Stomach (tissue), 9 donors: ENCODE results near the gene CIRBP. TPM values are rescaled to one million over a fixed set of nuclear protein-coding genes. Genes with fewer than 3 reads are reported as not detected.

Experiments used
- DNase-seq, 2 donors: peaks; one replicate each; pipeline versions ENCODE4 v3.0.0 to v3.0.0-alpha.2; 2013 to 2019
- H3K27ac ChIP-seq, 5 donors: fragments of 200-600 bp in 4 of 5; sonication (generic) in 4 of 5; one replicate each; pipeline ENCODE4 v1.5.1; 2013 to 2019; ENCODE audit warnings: mild to moderate bottlenecking in 1 of 5, moderate library complexity in 1 of 5
- H3K27me3 ChIP-seq, 3 donors: fragments of 200-600 bp; sonication (generic); one replicate each; pipeline ENCODE4 v1.5.1; 2017 to 2019; ENCODE audit warnings: mixed run types in 1 of 3
- H3K36me3 ChIP-seq, 4 donors: fragments of 200-600 bp; sonication (generic); 1 replicate in 3 of 4; 2 replicates in 1 of 4; pipeline ENCODE4 v1.5.1; 2016 to 2019
- H3K4me1 ChIP-seq, 4 donors: fragments of 200-600 bp; sonication (generic); one replicate each; pipeline ENCODE4 v1.5.1; 2016 to 2019
- H3K4me3 ChIP-seq, 4 donors: fragments of 200-600 bp; sonication (generic) in 3 of 4; one replicate each; pipeline ENCODE4 v1.5.1; 2016 to 2019; ENCODE audit warnings: mild to moderate bottlenecking in 1 of 4
- H3K9me3 ChIP-seq, 4 donors: fragments of 200-600 bp; sonication (generic); one replicate each; pipeline ENCODE4 v1.5.1; 2016 to 2019
- EP300 ChIP-seq: sonication (generic); formaldehyde crosslinking; IDR thresholded peaks from one replicate; pipeline ENCODE4 v1.6.1; 2017; ENCODE audit warnings: antibody characterized with exemption
- POLR2A ChIP-seq, 4 donors: fragments of 450-650 bp; IDR thresholded peaks; one replicate each; pipeline ENCODE4 v1.6.1; 2016; ENCODE audit warnings: antibody characterized with exemption in 4 of 4, control low read depth in 2 of 4, mild to moderate bottlenecking in 1 of 4, moderate library complexity in 1 of 4
- POLR2AphosphoS5 ChIP-seq, 3 donors: sonication (generic); formaldehyde crosslinking; IDR thresholded peaks; one replicate each; pipeline ENCODE4 v1.6.1; 2016; ENCODE audit warnings: antibody characterized with exemption in 3 of 3
- WGBS, 5 donors: extraction: QIAGEN DNeasy Blood & Tissue Kit in 3 of 5; methylation state at CpG; one replicate each; pipeline versions ENCODE4 v1.1.5 to v1.1.7; 2013 to 2018; 5-methylcytosine and 5-hydroxymethylcytosine counted together
- intact Hi-C: fragments of 100-400 bp; cut with DNase I; formaldehyde crosslinking; loops from one replicate; pipeline ENCODE4 v1.15.1; 2023; ENCODE audit warnings: low total_unique reads
- polyA plus RNA-seq, 3 donors: library from polyadenylated mRNA; stranded (reverse); fragments of 200-250 nt; gene quantifications; one replicate each; pipeline ENCODE4 v1.2.3, GENCODE V29; 2013
- total RNA-seq, 5 donors: library from RNA; depleted of rRNA; stranded (reverse); fragments of >200 nt; gene quantifications; one replicate each; pipeline versions ENCODE4 v1.1.0 to v1.2.3, GENCODE V29; 2014 to 2016
- TF ChIP-seq, protein P1 (sequence below), 7 experiments: fragments of 450-650 bp in 4 of 7; fragments of 200-600 bp in 3 of 7; sonication (generic) in 3 of 7; IDR thresholded peaks; one replicate each; pipeline ENCODE4 v1.5.1; 2016 to 2019; ENCODE audit warnings: antibody characterized with exemption in 7 of 7, control low read depth in 2 of 7, mild to moderate bottlenecking in 1 of 7
- donor health status: healthy with polysubstance abuse.
- donor health status: Bipolar disorder and iron deficiency.
- donor health status: healthy.

CIRBP gene
- total and polyA plus RNA-seq, 8 donors = 250 to 686 (median 356) TPM

DNA sequence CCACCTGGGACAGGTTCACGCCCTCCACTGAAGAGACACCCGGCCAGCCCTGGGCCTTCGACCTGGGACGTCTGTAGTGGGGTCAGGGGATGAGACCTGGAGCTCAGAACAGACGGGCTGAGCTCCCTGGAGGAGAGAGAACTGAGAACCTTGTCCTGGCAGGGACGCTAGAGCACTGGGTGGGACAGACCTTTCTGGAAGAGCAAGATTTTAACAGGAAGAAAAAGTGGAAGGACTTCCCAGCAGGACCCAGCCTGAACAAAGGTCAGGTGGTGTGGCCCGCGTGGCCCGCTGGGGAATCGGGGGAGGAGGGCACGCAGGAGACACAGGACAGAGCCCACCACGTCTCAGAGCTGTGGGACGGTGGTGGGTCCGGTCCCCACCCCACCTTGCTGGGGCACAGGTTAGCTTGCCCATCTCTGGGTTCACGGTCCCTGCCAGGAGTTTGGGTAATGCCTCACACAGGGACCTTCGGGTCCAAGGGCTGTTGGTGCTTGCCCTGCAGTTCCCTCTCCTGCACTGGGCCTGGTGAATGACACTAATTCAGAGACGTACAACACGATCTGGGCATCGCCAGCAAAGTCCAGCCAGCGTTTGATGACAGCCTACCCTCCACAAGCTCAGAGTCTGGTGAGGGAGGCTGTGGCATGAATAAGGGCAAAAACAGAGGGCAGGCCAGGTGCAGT, 15.3 kb downstream of the CIRBP start:
- peaks cover 21 to 74% (median 62%) of the 10 kb centered on the region in 3 donors for H3K27me3 ChIP-seq
- H3K4me3 ChIP-seq = no peak overlapping the region

DNA sequence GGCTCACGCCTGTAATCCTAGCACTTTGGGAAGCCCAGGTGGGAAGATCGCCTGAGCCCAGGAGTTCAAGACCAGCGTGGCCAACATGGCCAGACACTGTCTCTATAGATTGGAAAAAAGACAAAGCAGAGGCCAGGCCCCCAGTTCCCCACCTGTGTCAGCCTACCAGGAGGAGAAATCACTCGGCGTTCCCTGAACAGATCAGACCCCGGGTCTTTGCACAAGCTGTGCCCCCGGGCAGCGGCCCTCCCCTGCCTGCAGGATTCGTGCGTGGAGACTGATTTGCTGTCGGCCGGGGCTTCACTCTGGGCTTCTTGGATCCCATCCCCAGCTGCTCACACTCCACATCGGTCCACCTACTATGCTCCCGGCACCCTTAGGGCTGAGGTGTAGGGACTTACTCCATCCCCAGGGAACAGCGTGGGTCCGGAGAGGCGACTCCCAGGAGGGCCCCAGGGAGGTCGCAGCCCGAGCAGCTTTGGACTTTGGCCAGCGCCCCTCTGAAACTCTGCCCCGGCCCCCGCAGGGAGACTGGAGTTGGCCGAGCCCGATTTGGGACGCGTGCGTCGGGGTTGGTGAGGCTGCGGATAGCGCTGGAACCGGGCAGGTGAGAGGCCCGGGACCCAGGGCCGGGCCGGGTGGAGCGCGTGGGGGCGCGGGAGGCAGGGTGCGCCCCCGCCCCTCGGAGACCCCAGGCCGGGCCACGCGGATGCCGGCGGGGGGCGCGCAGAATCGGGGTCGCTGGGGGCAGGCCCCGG, 16.0 kb downstream of the CIRBP start:
- Histone ChIP-seq H3K27me3 (peaks cover 21 to 82% (median 67%) of the 10 kb centered on the region in 3 donors), H3K9me3 (no peaks in the 10 kb centered on the region), H3K36me3 (no peaks in the 10 kb centered on the region), H3K4me3 (no peak overlapping the region), H3K4me1 (peaks cover 0 to 46% (median 33%) of the 10 kb centered on the region in 4 donors), H3K27ac (no peak overlapping the region)
- DNase-seq = no peak
- no peak for TF ChIP-seq POLR2A (IDR thresholded peaks at IDR 0.05)
- TF ChIP-seq EP300 = no peak
- TF ChIP-seq POLR2AphosphoS5 (IDR thresholded peaks at IDR 0.05) = no peak
- TF ChIP-seq, protein P1, sequence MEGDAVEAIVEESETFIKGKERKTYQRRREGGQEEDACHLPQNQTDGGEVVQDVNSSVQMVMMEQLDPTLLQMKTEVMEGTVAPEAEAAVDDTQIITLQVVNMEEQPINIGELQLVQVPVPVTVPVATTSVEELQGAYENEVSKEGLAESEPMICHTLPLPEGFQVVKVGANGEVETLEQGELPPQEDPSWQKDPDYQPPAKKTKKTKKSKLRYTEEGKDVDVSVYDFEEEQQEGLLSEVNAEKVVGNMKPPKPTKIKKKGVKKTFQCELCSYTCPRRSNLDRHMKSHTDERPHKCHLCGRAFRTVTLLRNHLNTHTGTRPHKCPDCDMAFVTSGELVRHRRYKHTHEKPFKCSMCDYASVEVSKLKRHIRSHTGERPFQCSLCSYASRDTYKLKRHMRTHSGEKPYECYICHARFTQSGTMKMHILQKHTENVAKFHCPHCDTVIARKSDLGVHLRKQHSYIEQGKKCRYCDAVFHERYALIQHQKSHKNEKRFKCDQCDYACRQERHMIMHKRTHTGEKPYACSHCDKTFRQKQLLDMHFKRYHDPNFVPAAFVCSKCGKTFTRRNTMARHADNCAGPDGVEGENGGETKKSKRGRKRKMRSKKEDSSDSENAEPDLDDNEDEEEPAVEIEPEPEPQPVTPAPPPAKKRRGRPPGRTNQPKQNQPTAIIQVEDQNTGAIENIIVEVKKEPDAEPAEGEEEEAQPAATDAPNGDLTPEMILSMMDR (IDR thresholded peaks at IDR 0.05) = no peak
- WGBS, 5 donors = 14 to 60% (median 28%) methylated on average over 11 to 51 of the region's 51 CpGs
- intact Hi-C loops = loop anchor here (10.0 kb wide), 1 partner anchor 80 kb away; no protein-coding TSS in a partner anchor

More for the DNA sequence above, 15.3 kb downstream of the CIRBP start:
- intact Hi-C loops = loop anchor here (10.0 kb wide), 1 partner anchor 80 kb away; no protein-coding TSS in a partner anchor
- Histone ChIP-seq H3K36me3 (peaks cover under 1 to 5% (median 2%) of the 10 kb centered on the region in 4 donors), H3K27ac (no peak overlapping the region), H3K9me3 (no peaks in the 10 kb centered on the region), H3K4me1 (peaks cover 0 to 52% (median 37%) of the 10 kb centered on the region in 4 donors)
- WGBS, 5 donors = 41 to 53% (median 48%) methylated on average over 9 to 20 of the region's 20 CpGs
- DNase-seq = peak in 1 of 2 donors; percentile 63
- TF ChIP-seq POLR2A (IDR thresholded peaks at IDR 0.05) (no peak), POLR2AphosphoS5 (IDR thresholded peaks at IDR 0.05) (no peak), EP300 (no peak)
- TF ChIP-seq, protein P1 (IDR thresholded peaks at IDR 0.05) = no peak

DNA sequence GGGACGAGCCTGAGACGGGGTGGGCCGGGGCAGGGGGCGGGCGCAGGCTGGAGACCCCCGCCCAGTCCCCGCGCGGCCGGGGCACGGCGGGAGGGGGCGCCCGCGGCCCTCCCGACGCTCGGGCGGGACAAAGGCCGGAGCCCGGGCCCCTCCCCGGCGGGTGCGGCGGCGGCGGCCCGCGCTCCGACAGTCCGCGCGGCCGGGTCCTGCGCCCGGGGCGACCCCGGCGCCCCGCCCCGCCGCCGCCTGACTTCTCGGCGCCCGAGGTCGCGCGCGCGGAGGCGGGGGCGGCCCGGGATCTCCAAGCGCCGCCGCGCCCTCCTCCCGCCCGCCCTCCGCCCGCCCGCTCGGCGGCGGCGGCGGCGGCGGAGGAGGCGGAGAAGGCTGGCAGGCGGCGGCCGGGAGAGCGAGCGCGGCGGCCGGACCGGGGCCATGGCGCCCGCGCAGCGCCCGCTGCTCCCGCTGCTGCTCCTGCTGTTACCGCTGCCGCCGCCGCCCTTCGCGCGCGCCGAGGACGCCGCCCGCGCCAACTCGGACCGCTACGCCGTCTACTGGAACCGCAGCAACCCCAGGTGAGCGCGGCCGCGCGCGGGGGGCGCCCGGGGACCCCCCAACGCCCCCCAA, 16.7 kb downstream of the CIRBP start, which contains the start of gene EFNA2:
Gene EFNA2 (plus strand): TSS at position 137 of the 624 bp plus-strand sequence. CDS start 296 bp downstream, at position 433.
- no peaks in the 10 kb centered on the region for H3K36me3 ChIP-seq
- H3K9me3 ChIP-seq = no peaks in the 10 kb centered on the region
- peaks cover 21 to 89% (median 73%) of the 10 kb centered on the region in 3 donors for H3K27me3 ChIP-seq
- no peak within 1 kb of the TSS for H3K27ac ChIP-seq
- peak in 1 of 2 donors; percentile 70 for DNase-seq
- WGBS, 5 donors = 0 to 2% (median 1%) methylated on average over 12 to 109 of the region's 113 CpGs; no CpG with 5 or more reads in 1 of the 5 donors
- H3K4me3 ChIP-seq = peak within 1 kb of the TSS in 1 of 4 donors; percentile 28
- H3K4me1 ChIP-seq = peaks cover 0 to 48% (median 34%) of the 10 kb centered on the region in 4 donors
- TF ChIP-seq EP300 (no peak), POLR2A (IDR thresholded peaks at IDR 0.05) (no peak), POLR2AphosphoS5 (IDR thresholded peaks at IDR 0.05) (no peak)
- TF ChIP-seq, protein P1 (IDR thresholded peaks at IDR 0.05) = no peak
- intact Hi-C loops = loop anchor here (10.0 kb wide), 1 partner anchor 79 kb away; no protein-coding TSS in a partner anchor
